Panc1 (cell line): ENCODE data around the gene NDUFAF8.

Experiments
- CTCF ChIP-seq: fragments of 450-650 bp; IDR thresholded peaks from 2 replicates; pipeline ENCODE4 v1.5.1; 2017; ENCODE audit warnings: mild to moderate bottlenecking
- POLR2AphosphoS5 ChIP-seq: IDR thresholded peaks from 2 replicates; pipeline ENCODE4 v1.6.1; 2012; ENCODE audit warnings: mild to moderate bottlenecking, low read depth, low read length, moderate library complexity
- TF ChIP-seq, protein P1 (sequence below), 2 experiments: IDR thresholded peaks; 2 replicates each; pipeline ENCODE4 v1.6.1; 2011 to 2012; ENCODE audit warnings: low read depth in 2 of 2, control low read depth in 1 of 2, low read length in 1 of 2, mild to moderate bottlenecking in 1 of 2, moderate library complexity in 1 of 2; ENCODE audit not compliant: insufficient read depth in 1 of 2

DNA sequence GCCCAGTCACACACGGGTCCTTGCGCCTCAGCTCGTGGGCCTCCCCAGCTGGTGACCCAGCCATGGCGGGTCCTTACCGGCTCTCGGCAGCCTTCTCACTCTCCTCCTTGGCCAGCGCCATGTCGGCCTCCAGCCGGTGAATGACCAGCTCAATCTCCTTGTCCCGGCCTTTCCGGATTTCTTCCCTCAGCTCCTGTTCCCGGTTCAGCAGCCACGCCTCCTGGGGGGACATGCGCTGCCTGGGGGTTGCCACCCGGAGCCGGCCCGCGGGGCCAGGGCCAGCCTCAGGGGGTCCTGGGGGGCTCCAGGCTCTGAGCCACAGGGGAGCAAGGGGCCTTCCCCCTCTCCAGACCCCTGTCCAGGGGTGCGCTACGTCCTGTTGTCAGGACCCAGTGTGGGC is 48.0 kb upstream of the NDUFAF8 start:
- TF ChIP-seq CTCF (no peak), POLR2AphosphoS5 (no peak)
- TF ChIP-seq, protein P1, sequence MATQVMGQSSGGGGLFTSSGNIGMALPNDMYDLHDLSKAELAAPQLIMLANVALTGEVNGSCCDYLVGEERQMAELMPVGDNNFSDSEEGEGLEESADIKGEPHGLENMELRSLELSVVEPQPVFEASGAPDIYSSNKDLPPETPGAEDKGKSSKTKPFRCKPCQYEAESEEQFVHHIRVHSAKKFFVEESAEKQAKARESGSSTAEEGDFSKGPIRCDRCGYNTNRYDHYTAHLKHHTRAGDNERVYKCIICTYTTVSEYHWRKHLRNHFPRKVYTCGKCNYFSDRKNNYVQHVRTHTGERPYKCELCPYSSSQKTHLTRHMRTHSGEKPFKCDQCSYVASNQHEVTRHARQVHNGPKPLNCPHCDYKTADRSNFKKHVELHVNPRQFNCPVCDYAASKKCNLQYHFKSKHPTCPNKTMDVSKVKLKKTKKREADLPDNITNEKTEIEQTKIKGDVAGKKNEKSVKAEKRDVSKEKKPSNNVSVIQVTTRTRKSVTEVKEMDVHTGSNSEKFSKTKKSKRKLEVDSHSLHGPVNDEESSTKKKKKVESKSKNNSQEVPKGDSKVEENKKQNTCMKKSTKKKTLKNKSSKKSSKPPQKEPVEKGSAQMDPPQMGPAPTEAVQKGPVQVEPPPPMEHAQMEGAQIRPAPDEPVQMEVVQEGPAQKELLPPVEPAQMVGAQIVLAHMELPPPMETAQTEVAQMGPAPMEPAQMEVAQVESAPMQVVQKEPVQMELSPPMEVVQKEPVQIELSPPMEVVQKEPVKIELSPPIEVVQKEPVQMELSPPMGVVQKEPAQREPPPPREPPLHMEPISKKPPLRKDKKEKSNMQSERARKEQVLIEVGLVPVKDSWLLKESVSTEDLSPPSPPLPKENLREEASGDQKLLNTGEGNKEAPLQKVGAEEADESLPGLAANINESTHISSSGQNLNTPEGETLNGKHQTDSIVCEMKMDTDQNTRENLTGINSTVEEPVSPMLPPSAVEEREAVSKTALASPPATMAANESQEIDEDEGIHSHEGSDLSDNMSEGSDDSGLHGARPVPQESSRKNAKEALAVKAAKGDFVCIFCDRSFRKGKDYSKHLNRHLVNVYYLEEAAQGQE (IDR thresholded peaks at IDR 0.05; ENCODE audit: insufficient read depth in 1 of 2, low read depth in 2 of 2, low read length in 1 of 2) = no peak
